ENCODE data around the gene MAGEA3. TPM values are rescaled to one million over a fixed set of nuclear protein-coding genes. Genes with fewer than 3 reads are reported as not detected.
"Not testable (repeated sequence)": the region's sequence is repeated elsewhere in the genome, so short reads cannot be mapped to it uniquely, and the experiment has no call there.

Gene MAGEA3
- total RNA-seq, 1 experiment from 2014 or later, result not detected

GRCh38 chrX:152734143-152734858 is 35.7 kb downstream of the MAGEA3 start:
- in situ Hi-C loops (cut with HindIII; ENCODE audit: low pct_unique_long_range_greater_than_20kb, low sequenced_read_pairs); DNase-seq (ENCODE audit: low read depth): not testable (repeated sequence)

GRCh38 chrX:152735101-152735500 is 36.5 kb downstream of the MAGEA3 start:
- no peak for DNase-seq (ENCODE audit: low read depth)
- in situ Hi-C loops (cut with HindIII; ENCODE audit: low pct_unique_long_range_greater_than_20kb, low sequenced_read_pairs), result no loop called here

DNA sequence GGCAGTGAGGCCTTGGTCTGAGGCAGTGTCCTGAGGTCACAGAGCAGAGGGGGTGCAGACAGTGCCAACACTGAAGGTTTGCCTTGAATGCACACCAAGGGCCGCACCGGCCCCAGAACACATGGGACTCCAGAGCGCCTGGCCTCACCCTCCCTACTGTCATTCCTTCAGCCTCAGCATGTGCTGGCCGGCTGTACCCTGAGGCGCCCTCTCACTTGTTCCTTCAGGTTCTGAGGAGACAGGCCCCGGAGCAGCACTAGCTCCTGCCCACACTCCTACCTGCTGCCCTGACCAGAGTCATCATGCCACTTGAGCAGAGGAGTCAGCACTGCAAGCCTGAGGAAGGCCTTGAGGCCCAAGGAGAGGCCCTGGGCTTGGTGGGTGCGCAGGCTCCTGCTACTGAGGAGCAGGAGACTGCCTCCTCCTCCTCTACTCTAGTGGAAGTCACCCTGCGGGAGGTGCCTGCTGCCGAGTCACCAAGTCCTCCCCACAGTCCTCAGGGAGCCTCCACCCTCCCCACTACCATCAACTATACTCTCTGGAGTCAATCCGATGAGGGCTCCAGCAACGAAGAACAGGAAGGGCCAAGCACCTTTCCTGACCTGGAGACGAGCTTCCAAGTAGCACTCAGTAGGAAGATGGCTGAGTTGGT is 37.4 kb downstream of the MAGEA3 start:
- DNase-seq (ENCODE audit: low read depth), result no peak
- in situ Hi-C loops (cut with HindIII; ENCODE audit: low pct_unique_long_range_greater_than_20kb, low sequenced_read_pairs), result no loop called here

GRCh38 chrX:152736528-152736927 is 37.9 kb downstream of the MAGEA3 start:
- DNase-seq (ENCODE audit: low read depth); in situ Hi-C loops (cut with HindIII; ENCODE audit: low pct_unique_long_range_greater_than_20kb, low sequenced_read_pairs): not testable (repeated sequence)

- in situ Hi-C loops (cut with HindIII; ENCODE audit: low pct_unique_long_range_greater_than_20kb, low sequenced_read_pairs), result no loop called here
These were observed 40.0 kb downstream of the MAGEA3 start for GRCh38 chrX:152738560-152738959.

More at GRCh38 chrX:152738560-152738959, 40.0 kb downstream of the MAGEA3 start:
- no peak for DNase-seq (ENCODE audit: low read depth)

Other genes with a start within 250 kb of the MAGEA3 start
- gene GABRA3, start 247.5 kb upstream of the MAGEA3 start, total RNA-seq (2014; rRNA removed; shearing (Covaris generic); ENCODE audit: low replicate concordance), result not detected in 2 replicates
- 0.30 and 0.81 TPM in 2 replicates for gene GABRQ, start 60.9 kb upstream of the MAGEA3 start, total RNA-seq (2014; rRNA removed; shearing (Covaris generic); ENCODE audit: low replicate concordance)
- not detected in 2 replicates for gene CSAG2, start 10.5 kb downstream of the MAGEA3 start, total RNA-seq (2014; rRNA removed; shearing (Covaris generic); ENCODE audit: low replicate concordance)
- not detected in 2 replicates for gene MAGEA2B, start 15.8 kb downstream of the MAGEA3 start, total RNA-seq (2014; rRNA removed; shearing (Covaris generic); ENCODE audit: low replicate concordance)
- not detected in 2 replicates for gene CSAG1, start 34.9 kb downstream of the MAGEA3 start, total RNA-seq (2014; rRNA removed; shearing (Covaris generic); ENCODE audit: low replicate concordance)
- gene MAGEA12, start 35.0 kb downstream of the MAGEA3 start, total RNA-seq (2014; rRNA removed; shearing (Covaris generic); ENCODE audit: low replicate concordance), result not detected in 2 replicates
- not detected in 2 replicates for gene MAGEA2, start 55.0 kb downstream of the MAGEA3 start, total RNA-seq (2014; rRNA removed; shearing (Covaris generic); ENCODE audit: low replicate concordance)
- not detected in 2 replicates for gene CSAG3, start 60.4 kb downstream of the MAGEA3 start, total RNA-seq (2014; rRNA removed; shearing (Covaris generic); ENCODE audit: low replicate concordance)
- not detected in 2 replicates for gene MAGEA6, start 70.9 kb downstream of the MAGEA3 start, total RNA-seq (2014; rRNA removed; shearing (Covaris generic); ENCODE audit: low replicate concordance)
- 74.5 and 76.6 TPM in 2 replicates for gene CETN2, start 132.0 kb downstream of the MAGEA3 start, total RNA-seq (2014; rRNA removed; shearing (Covaris generic); ENCODE audit: low replicate concordance)
- 32.1 and 33.7 TPM in 2 replicates for gene NSDHL, start 132.3 kb downstream of the MAGEA3 start, total RNA-seq (2014; rRNA removed; shearing (Covaris generic); ENCODE audit: low replicate concordance)
- 6.0 and 7.2 TPM in 2 replicates for gene ZNF185, start 199.3 kb downstream of the MAGEA3 start, total RNA-seq (2014; rRNA removed; shearing (Covaris generic); ENCODE audit: low replicate concordance)

Measured in Caki2 (cell line).